Esophagus squamous epithelium (tissue), 5 donors: ENCODE results near the gene ETV6. TPM values are rescaled to one million over a fixed set of nuclear protein-coding genes. Genes with fewer than 3 reads are reported as not detected.

Experiments
- DNase-seq: peaks from one replicate; lab custom pipeline; 2025; lab: John Stamatoyannopoulos, UW
- H3K27ac ChIP-seq, 4 donors: fragments of 200-600 bp; sonication (generic); one replicate each; pipeline ENCODE4 v1.5.1; 2016 to 2019; ENCODE audit warnings: mild to moderate bottlenecking in 1 of 4
- H3K27me3 ChIP-seq, 4 donors: fragments of 200-600 bp; sonication (generic); 1 replicate in 3 of 4; 2 replicates in 1 of 4; pipeline versions ENCODE4 v1.5.1 to v1.6.0; 2017 to 2021; ENCODE audit warnings: antibody characterized with exemption in 1 of 4
- H3K36me3 ChIP-seq, 3 donors: fragments of 200-600 bp; sonication (generic); one replicate each; pipeline ENCODE4 v1.5.1; 2016 to 2019
- H3K4me1 ChIP-seq, 3 donors: fragments of 200-600 bp; sonication (generic); one replicate each; pipeline ENCODE4 v1.5.1; 2017 to 2019
- H3K4me3 ChIP-seq, 4 donors: fragments of 200-600 bp; sonication (generic); 1 replicate in 3 of 4; 2 replicates in 1 of 4; pipeline ENCODE4 v1.5.1; 2016 to 2019; ENCODE audit warnings: mild to moderate bottlenecking in 2 of 4, moderate library complexity in 1 of 4
- H3K9me3 ChIP-seq, 3 donors: fragments of 200-600 bp; sonication (generic); one replicate each; pipeline ENCODE4 v1.5.1; 2016 to 2019
- CTCF ChIP-seq, 6 experiments: fragments of 450-650 bp in 4 of 6; fragments of 200-600 bp in 2 of 6; sonication (generic) in 2 of 6; IDR thresholded peaks; one replicate each; pipeline ENCODE4 v1.5.1; 2016 to 2019; ENCODE audit warnings: antibody characterized with exemption in 6 of 6, mild to moderate bottlenecking in 4 of 6, moderate library complexity in 4 of 6
- POLR2A ChIP-seq, 4 donors: fragments of 450-650 bp; IDR thresholded peaks; one replicate each; pipeline ENCODE4 v1.6.1; 2017; ENCODE audit warnings: antibody characterized with exemption in 4 of 4, mild to moderate bottlenecking in 4 of 4, moderate library complexity in 3 of 4
- WGBS, 2 donors: methylation state at CpG; one replicate each; pipeline ENCODE4 v1.1.5; 2018; 5-methylcytosine and 5-hydroxymethylcytosine counted together
- intact Hi-C: fragments of 100-400 bp; cut with DNase I; formaldehyde crosslinking; loops from one replicate; pipeline ENCODE4 v1.15.0; 2022
- total RNA-seq, 4 donors: library from RNA; depleted of rRNA; stranded (reverse); fragments of >200 nt; gene quantifications; one replicate each; pipeline ENCODE4 v1.1.0, GENCODE V29; 2016
- donor health status: DM: yes; HTN: yes; CAD: no.

The ETV6 gene
- total RNA-seq, 4 donors from 2014 or later: 11.3 to 17.3 (median 13.8) TPM

- no peak overlapping the region for H3K4me3 ChIP-seq
- DNase-seq: no peak
- H3K27ac ChIP-seq: no peak overlapping the region
- peaks cover 12 to 38% (median 22%) of the 10 kb centered on the region in 3 donors for H3K4me1 ChIP-seq
- intact Hi-C loops: no loop called here
- no peaks in the 10 kb centered on the region for H3K36me3 ChIP-seq
- H3K9me3 ChIP-seq: no peaks in the 10 kb centered on the region
- TF ChIP-seq CTCF (IDR thresholded peaks at IDR 0.05) (no peak), POLR2A (IDR thresholded peaks at IDR 0.05) (no peak)
- no peaks in the 10 kb centered on the region for H3K27me3 ChIP-seq
Observed at GRCh38 chr12:11807458-11807857, 158.0 kb downstream of the ETV6 start.

- no peak for DNase-seq
- intact Hi-C loops: no loop called here
- TF ChIP-seq POLR2A (IDR thresholded peaks at IDR 0.05) (no peak), CTCF (IDR thresholded peaks at IDR 0.05) (no peak)
- no peak overlapping the region for H3K27ac ChIP-seq
- no peak overlapping the region for H3K4me3 ChIP-seq
- H3K27me3 ChIP-seq: no peaks in the 10 kb centered on the region
- WGBS, 2 donors: 90 to 94% methylated on average over 8 of the region's 8 CpGs
- H3K36me3 ChIP-seq: no peaks in the 10 kb centered on the region
- peaks cover 24 to 49% (median 35%) of the 10 kb centered on the region in 3 donors for H3K4me1 ChIP-seq
- no peaks in the 10 kb centered on the region for H3K9me3 ChIP-seq
Observed at GRCh38 chr12:11808931-11809330, 159.5 kb downstream of the ETV6 start.

- DNase-seq: no peak
- Histone ChIP-seq H3K4me3 (no peak overlapping the region), H3K27ac (peak overlapping the region in 2 of 4 donors; percentile 52 to 75), H3K4me1 (peaks cover 24 to 61% (median 39%) of the 10 kb centered on the region in 3 donors), H3K27me3 (no peaks in the 10 kb centered on the region), H3K36me3 (no peaks in the 10 kb centered on the region), H3K9me3 (no peaks in the 10 kb centered on the region)
- 51 to 86% methylated on average over 3 of the region's 3 CpGs for WGBS, 2 donors
- intact Hi-C loops: no loop called here
- no peak for TF ChIP-seq POLR2A (IDR thresholded peaks at IDR 0.05)
- no peak for TF ChIP-seq CTCF (IDR thresholded peaks at IDR 0.05)
Observed at GRCh38 chr12:11810206-11810545, 160.7 kb downstream of the ETV6 start.

GRCh38 chr12:11811008-11811407, 161.5 kb downstream of the ETV6 start:
- peak overlapping the region in 3 of 4 donors; percentile 68 to 90 (median 80) for H3K27ac ChIP-seq

GRCh38 chr12:11812241-11812585, 162.7 kb downstream of the ETV6 start:
- peaks cover 24 to 59% (median 36%) of the 10 kb centered on the region in 3 donors for H3K4me1 ChIP-seq
- H3K36me3 ChIP-seq: no peaks in the 10 kb centered on the region
- peak overlapping the region; percentile 62 to 90 (median 74) for H3K27ac ChIP-seq
- intact Hi-C loops: no loop called here
- TF ChIP-seq CTCF (IDR thresholded peaks at IDR 0.05): no peak
- no peak for TF ChIP-seq POLR2A (IDR thresholded peaks at IDR 0.05)
- H3K4me3 ChIP-seq: peak overlapping the region in 2 of 4 donors; percentile 27 to 59
- H3K9me3 ChIP-seq: no peaks in the 10 kb centered on the region
- no peaks in the 10 kb centered on the region for H3K27me3 ChIP-seq
- DNase-seq: no peak
- WGBS, 2 donors: 55 to 56% methylated on average over 2 of the region's 2 CpGs

More at GRCh38 chr12:11811008-11811407, 161.5 kb downstream of the ETV6 start:
- Histone ChIP-seq H3K36me3 (no peaks in the 10 kb centered on the region), H3K4me1 (peaks cover 24 to 65% (median 39%) of the 10 kb centered on the region in 3 donors), H3K27me3 (no peaks in the 10 kb centered on the region), H3K9me3 (no peaks in the 10 kb centered on the region), H3K4me3 (no peak overlapping the region)
- intact Hi-C loops: no loop called here
- TF ChIP-seq POLR2A (IDR thresholded peaks at IDR 0.05): no peak
- TF ChIP-seq CTCF (IDR thresholded peaks at IDR 0.05): no peak
- DNase-seq: no peak
- WGBS, 2 donors: 42 to 55% methylated on average over 3 of the region's 3 CpGs
